OCI-LY3 (cell line): ENCODE data around the gene MAP3K5.

ENCODE experiments used
- H2AFZ ChIP-seq: fragments of 200-600, 300-600 bp; shearing (Covaris generic); 2 replicates; pipeline ENCODE4 v1.6.0; 2014; ENCODE audit warnings: antibody characterized with exemption, low read depth, low read length
- H3K27ac ChIP-seq: fragments of 200-600, 300-600 bp; sonication (generic); 2 replicates; pipeline ENCODE4 v1.5.1; 2014; ENCODE audit warnings: mild to moderate bottlenecking, low read length, moderate library complexity, mixed read lengths
- H3K27me3 ChIP-seq: fragments of 200-600, 300-600 bp; sonication (generic); 2 replicates; pipeline ENCODE4 v1.6.1; 2014; ENCODE audit warnings: low read depth, low read length, mixed read lengths
- H3K36me3 ChIP-seq: fragments of 200-600, 300-600 bp; sonication (generic); replicated peaks from 2 replicates; pipeline ENCODE3; 2014; ENCODE audit warnings: low read depth, low read length, mixed read lengths
- H3K4me1 ChIP-seq: fragments of 300-600, 200-600 bp; sonication (generic); 2 replicates; pipeline ENCODE4 v1.6.1; 2014; ENCODE audit warnings: low read length, mixed read lengths
- H3K4me2 ChIP-seq: fragments of 200-600, 300-600 bp; sonication (generic); 2 replicates; pipeline ENCODE4 v1.6.1; 2014; ENCODE audit warnings: low read length, mixed read lengths
- H3K4me3 ChIP-seq: fragments of 300-600, 200-600 bp; sonication (generic); 2 replicates; pipeline ENCODE4 v1.5.1; 2014; ENCODE audit warnings: antibody characterized with exemption, mild to moderate bottlenecking, low read length, moderate library complexity
- H3K79me2 ChIP-seq: fragments of 300-600, 200-600 bp; shearing (Covaris generic); 2 replicates; pipeline ENCODE4 v1.6.1; 2014; ENCODE audit warnings: mild to moderate bottlenecking, low read length, mixed read lengths
- H3K9ac ChIP-seq: fragments of 300-600, 200-600 bp; shearing (Covaris generic); 2 replicates; pipeline ENCODE4 v1.6.0; 2014; ENCODE audit warnings: mild to moderate bottlenecking, low read length, moderate library complexity
- H3K9me3 ChIP-seq: fragments of 200-600, 300-600 bp; shearing (Covaris generic); 2 replicates; pipeline ENCODE4 v1.6.1; 2014; ENCODE audit warnings: low read length, mixed read lengths; ENCODE audit not compliant: insufficient read depth
- H4K20me1 ChIP-seq: fragments of 200-600, 300-600 bp; sonication (generic); 2 replicates; pipeline ENCODE4 v1.6.1; 2016; ENCODE audit warnings: low read length, mixed read lengths; ENCODE audit not compliant: insufficient read depth
- CTCF ChIP-seq: fragments of 200-600, 300-600 bp; sonication (generic); IDR thresholded peaks from 2 replicates; pipeline ENCODE4 v1.5.1; 2014; ENCODE audit warnings: antibody characterized with exemption, low read length, low read depth
- EZH2phosphoT487 ChIP-seq: fragments of 200-600 bp; shearing (Covaris generic); IDR thresholded peaks from 2 replicates; pipeline ENCODE4 v1.6.1; 2018; ENCODE audit warnings: antibody characterized with exemption, mixed run types, low read depth

MAP3K5 gene

DNA sequence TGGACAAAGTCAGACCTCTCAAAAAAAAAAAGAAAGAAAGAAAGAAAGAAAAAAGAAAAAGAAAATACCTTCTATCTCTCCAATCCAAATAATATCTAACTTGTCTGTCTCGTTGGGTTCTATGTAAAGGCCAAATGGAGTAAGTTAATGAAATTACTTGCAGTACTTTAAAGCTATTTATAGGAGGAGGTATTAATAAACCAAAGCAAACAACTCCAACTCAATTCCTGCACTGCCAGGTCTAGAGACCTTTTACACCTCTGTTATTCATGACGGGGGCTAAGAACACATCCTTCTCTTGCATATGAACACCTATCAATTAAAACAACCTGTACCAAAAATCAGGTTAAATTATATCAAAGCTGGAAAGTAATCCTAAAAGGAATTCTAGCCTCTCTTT lies 80.6 kb downstream of the MAP3K5 start:
- TF ChIP-seq EZH2phosphoT487 = no peak
- no peak for TF ChIP-seq CTCF
- Histone ChIP-seq H3K4me2 (no peak overlapping the region), H3K9me3 (no peaks in the 10 kb centered on the region), H3K79me2 (no peaks in the 10 kb centered on the region), H2AFZ (no peak overlapping the region), H4K20me1 (no peaks in the 10 kb centered on the region), H3K9ac (no peak overlapping the region), H3K36me3 (no peaks in the 10 kb centered on the region), H3K27ac (no peak overlapping the region), H3K4me3 (no peak overlapping the region), H3K4me1 (no peaks in the 10 kb centered on the region), H3K27me3 (no peaks in the 10 kb centered on the region)

DNA sequence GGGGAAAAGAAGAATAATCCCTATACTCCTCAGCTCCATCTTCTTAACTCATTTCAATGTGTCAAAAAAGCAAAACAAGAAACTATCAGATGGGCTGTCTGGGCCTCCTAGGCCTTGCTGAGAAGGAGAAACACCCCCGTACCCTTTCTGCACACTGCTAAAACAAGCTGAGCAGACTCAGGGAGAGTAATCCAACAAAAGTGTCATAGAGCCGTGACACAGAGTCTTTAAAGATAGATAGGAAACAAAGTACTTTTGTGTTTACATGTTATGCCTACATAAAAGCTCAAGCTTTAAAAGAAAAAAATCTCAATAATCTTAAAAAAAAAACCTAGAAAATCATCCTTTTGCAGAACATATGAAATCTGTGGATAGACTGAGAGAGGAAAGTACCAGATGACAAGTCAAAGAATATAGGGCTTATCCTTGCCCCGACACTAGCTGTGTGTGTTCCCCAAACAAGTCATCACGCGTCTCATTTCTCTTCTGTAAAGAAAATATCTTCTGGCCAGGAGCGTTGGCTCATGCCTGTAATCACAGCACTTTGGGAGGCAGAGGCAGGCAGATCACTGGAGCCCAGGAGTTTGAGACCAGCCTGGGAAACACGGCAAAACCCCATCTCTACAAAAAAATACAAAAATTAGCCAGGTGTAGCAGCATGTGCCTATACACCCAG lies 81.3 kb downstream of the MAP3K5 start:
- H3K27ac ChIP-seq = no peak overlapping the region
- H3K4me1 ChIP-seq = no peaks in the 10 kb centered on the region
- TF ChIP-seq EZH2phosphoT487 = no peak
- no peak for TF ChIP-seq CTCF
- H3K79me2 ChIP-seq = no peaks in the 10 kb centered on the region
- H3K9ac ChIP-seq = no peak overlapping the region
- no peak overlapping the region for H3K4me2 ChIP-seq
- no peak overlapping the region for H3K4me3 ChIP-seq
- H3K9me3 ChIP-seq = no peaks in the 10 kb centered on the region
- H2AFZ ChIP-seq = no peak overlapping the region
- no peaks in the 10 kb centered on the region for H3K27me3 ChIP-seq
- no peaks in the 10 kb centered on the region for H4K20me1 ChIP-seq
- no peaks in the 10 kb centered on the region for H3K36me3 ChIP-seq

DNA sequence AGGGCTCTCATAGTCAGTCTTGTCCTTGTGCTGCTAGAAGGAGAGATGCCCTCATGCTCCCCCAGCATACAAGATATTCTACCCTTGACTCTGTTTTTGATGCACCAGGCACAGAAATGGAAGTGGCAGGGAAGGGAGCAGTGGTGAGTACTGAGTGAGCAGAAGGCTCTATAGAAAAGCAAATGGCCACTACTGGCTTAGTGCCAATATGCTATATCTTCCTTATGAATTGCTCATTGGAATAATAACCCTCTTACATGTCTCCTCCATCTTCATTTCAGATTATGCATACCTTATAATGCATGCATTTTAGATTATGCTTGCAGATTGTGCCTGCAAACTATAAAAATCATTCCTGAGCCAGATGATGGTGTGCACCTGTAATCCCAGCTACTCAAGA lies 82.8 kb downstream of the MAP3K5 start:
- H3K4me3 ChIP-seq = no peak overlapping the region
- no peaks in the 10 kb centered on the region for H3K4me1 ChIP-seq
- H3K36me3 ChIP-seq = no peaks in the 10 kb centered on the region
- TF ChIP-seq EZH2phosphoT487 = no peak
- TF ChIP-seq CTCF = no peak
- no peaks in the 10 kb centered on the region for H3K27me3 ChIP-seq
- H3K27ac ChIP-seq = no peak overlapping the region
- H3K9me3 ChIP-seq = no peaks in the 10 kb centered on the region
- H3K4me2 ChIP-seq = no peak overlapping the region
- H3K79me2 ChIP-seq = no peaks in the 10 kb centered on the region
- H2AFZ ChIP-seq = no peak overlapping the region
- H3K9ac ChIP-seq = no peak overlapping the region
- H4K20me1 ChIP-seq = no peaks in the 10 kb centered on the region

DNA sequence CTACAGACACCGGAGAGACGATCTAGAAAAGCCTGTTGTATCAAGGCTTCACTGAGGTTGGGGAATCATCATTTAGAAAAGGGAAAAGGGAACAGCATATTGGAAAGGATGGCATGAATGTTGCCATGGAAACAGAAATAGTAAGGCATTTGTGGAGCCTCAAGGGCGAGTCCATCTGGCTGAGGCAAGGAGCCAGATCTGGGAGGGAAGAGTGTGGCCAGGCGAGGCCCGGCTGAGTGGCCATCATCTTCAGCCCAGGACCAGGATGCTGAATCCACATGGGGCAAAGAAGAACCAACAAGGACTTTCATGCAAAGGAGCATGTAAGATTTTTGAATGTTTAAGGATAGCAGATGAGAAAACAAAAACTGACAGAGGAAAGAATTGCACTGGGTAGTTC lies 85.8 kb downstream of the MAP3K5 start:
- Histone ChIP-seq H3K9ac (no peak overlapping the region), H2AFZ (no peak overlapping the region), H3K36me3 (no peaks in the 10 kb centered on the region), H3K27ac (no peak overlapping the region), H3K9me3 (no peaks in the 10 kb centered on the region), H3K4me2 (no peak overlapping the region), H3K4me1 (no peaks in the 10 kb centered on the region), H3K79me2 (no peaks in the 10 kb centered on the region), H4K20me1 (no peaks in the 10 kb centered on the region), H3K4me3 (no peak overlapping the region), H3K27me3 (no peaks in the 10 kb centered on the region)
- TF ChIP-seq EZH2phosphoT487 (no peak), CTCF (no peak)
